ENCODE results near the gene TBRG1. TPM values are rescaled to one million over a fixed set of nuclear protein-coding genes. Genes with fewer than 3 reads are reported as not detected.

Gene TBRG1
- total RNA-seq, 4 donors from 2014 or later: 19.8 to 44.0 (median 30.3) TPM

- no peak for DNase-seq
- intact Hi-C loops (cut with DNase I; ENCODE audit: low total_unique reads): loop anchor here (10.0 kb wide), 1 partner anchor 727 kb away; no protein-coding TSS in a partner anchor
- Histone ChIP-seq H3K36me3 (peaks cover 0 to 35% (median 17%) of the 10 kb centered on the region in 4 donors), H3K9me3 (no peaks in the 10 kb centered on the region), H3K4me1 (peaks cover 0 to 28% (median 15%) of the 10 kb centered on the region in 4 donors), H3K27me3 (no peaks in the 10 kb centered on the region), H3K27ac (no peak overlapping the region), H3K4me3 (no peak overlapping the region)
- in situ Hi-C loops (cut with MboI; ENCODE audit: low pct_ligation_motif_present in 1 of 4, low pct_unique_long_range_greater_than_20kb in 1 of 4, low sequenced_read_pairs in 3 of 4): no loop called here
- WGBS, 2 donors (ENCODE audit: low coverage in 1 of 2): 90 to 98% methylated on average over 5 of the region's 5 CpGs
- no peak for TF ChIP-seq EP300 (IDR thresholded peaks at IDR 0.05; ENCODE audit: low read depth)
- TF ChIP-seq POLR2A (IDR thresholded peaks at IDR 0.05): no peak
- no peak for TF ChIP-seq CTCF (IDR thresholded peaks at IDR 0.05)
- no peak for TF ChIP-seq POLR2AphosphoS5 (IDR thresholded peaks at IDR 0.05)
Observed at GRCh38 chr11:124627546-124627945, 4.9 kb downstream of the TBRG1 start.

GRCh38 chr11:124629961-124630360 lies 7.3 kb downstream of the TBRG1 start:
- Histone ChIP-seq H3K4me3 (no peak overlapping the region), H3K36me3 (peaks cover 0 to 42% (median 21%) of the 10 kb centered on the region in 4 donors)

GRCh38 chr11:124633355-124633754 lies 10.7 kb downstream of the TBRG1 start:
- TF ChIP-seq CTCF (IDR thresholded peaks at IDR 0.05) (no peak), POLR2AphosphoS5 (IDR thresholded peaks at IDR 0.05) (no peak), POLR2A (IDR thresholded peaks at IDR 0.05) (no peak), EP300 (IDR thresholded peaks at IDR 0.05; ENCODE audit: low read depth) (no peak)
- no peak for DNase-seq
- no peak overlapping the region for H3K4me3 ChIP-seq
- no peak overlapping the region for H3K27ac ChIP-seq
- in situ Hi-C loops (cut with MboI; ENCODE audit: low pct_ligation_motif_present in 1 of 4, low pct_unique_long_range_greater_than_20kb in 1 of 4, low sequenced_read_pairs in 3 of 4) (no loop called here), intact Hi-C loops (cut with DNase I; ENCODE audit: low total_unique reads) (no loop called here)
- 65 to 67% methylated on average over 1 of the region's 1 CpG for WGBS, 2 donors (ENCODE audit: low coverage in 1 of 2)
- no peaks in the 10 kb centered on the region for H3K4me1 ChIP-seq
- H3K36me3 ChIP-seq: peaks cover 0 to 55% (median 16%) of the 10 kb centered on the region in 4 donors
- H3K9me3 ChIP-seq: no peaks in the 10 kb centered on the region
- no peaks in the 10 kb centered on the region for H3K27me3 ChIP-seq

More at GRCh38 chr11:124629961-124630360, 7.3 kb downstream of the TBRG1 start:
- in situ Hi-C loops (cut with MboI; ENCODE audit: low pct_ligation_motif_present in 1 of 4, low pct_unique_long_range_greater_than_20kb in 1 of 4, low sequenced_read_pairs in 3 of 4) (no loop called here), intact Hi-C loops (cut with DNase I; ENCODE audit: low total_unique reads) (loop anchor here (10.0 kb wide), 1 partner anchor 725 kb away; no protein-coding TSS in a partner anchor)
- no peak overlapping the region for H3K27ac ChIP-seq
- TF ChIP-seq CTCF (IDR thresholded peaks at IDR 0.05): no peak
- TF ChIP-seq POLR2AphosphoS5 (IDR thresholded peaks at IDR 0.05): no peak
- no peak for TF ChIP-seq EP300 (IDR thresholded peaks at IDR 0.05; ENCODE audit: low read depth)
- no peak for TF ChIP-seq POLR2A (IDR thresholded peaks at IDR 0.05)
- H3K9me3 ChIP-seq: no peaks in the 10 kb centered on the region
- peaks cover 0 to 11% (median 2%) of the 10 kb centered on the region in 4 donors for H3K4me1 ChIP-seq
- no peak for DNase-seq
- 80 to 82% methylated on average over 4 of the region's 4 CpGs for WGBS, 2 donors (ENCODE audit: low coverage in 1 of 2)
- H3K27me3 ChIP-seq: no peaks in the 10 kb centered on the region

- Histone ChIP-seq H3K4me3 (no peak overlapping the region), H3K27me3 (no peaks in the 10 kb centered on the region), H3K9me3 (no peaks in the 10 kb centered on the region), H3K27ac (no peak overlapping the region), H3K36me3 (peaks cover 0 to 49% (median 15%) of the 10 kb centered on the region in 4 donors), H3K4me1 (no peaks in the 10 kb centered on the region)
- no peak for DNase-seq
- TF ChIP-seq EP300 (IDR thresholded peaks at IDR 0.05; ENCODE audit: low read depth) (no peak), CTCF (IDR thresholded peaks at IDR 0.05) (no peak), POLR2AphosphoS5 (IDR thresholded peaks at IDR 0.05) (no peak), POLR2A (IDR thresholded peaks at IDR 0.05) (no peak)
- intact Hi-C loops (cut with DNase I; ENCODE audit: low total_unique reads) (no loop called here), in situ Hi-C loops (cut with MboI; ENCODE audit: low pct_ligation_motif_present in 1 of 4, low pct_unique_long_range_greater_than_20kb in 1 of 4, low sequenced_read_pairs in 3 of 4) (no loop called here)
- 78 to 87% methylated on average over 3 of the region's 3 CpGs for WGBS, 2 donors (ENCODE audit: low coverage in 1 of 2)
Observed at GRCh38 chr11:124635932-124636331, 13.3 kb downstream of the TBRG1 start.
